SK-N-DZ (cell line): ENCODE results near the gene MAML3.

Experiments
- DNase-seq: peaks from one replicate; pipeline ENCODE4 v3.0.0-alpha.2; 2015; ENCODE audit warnings: low spot score

The MAML3 gene

DNA sequence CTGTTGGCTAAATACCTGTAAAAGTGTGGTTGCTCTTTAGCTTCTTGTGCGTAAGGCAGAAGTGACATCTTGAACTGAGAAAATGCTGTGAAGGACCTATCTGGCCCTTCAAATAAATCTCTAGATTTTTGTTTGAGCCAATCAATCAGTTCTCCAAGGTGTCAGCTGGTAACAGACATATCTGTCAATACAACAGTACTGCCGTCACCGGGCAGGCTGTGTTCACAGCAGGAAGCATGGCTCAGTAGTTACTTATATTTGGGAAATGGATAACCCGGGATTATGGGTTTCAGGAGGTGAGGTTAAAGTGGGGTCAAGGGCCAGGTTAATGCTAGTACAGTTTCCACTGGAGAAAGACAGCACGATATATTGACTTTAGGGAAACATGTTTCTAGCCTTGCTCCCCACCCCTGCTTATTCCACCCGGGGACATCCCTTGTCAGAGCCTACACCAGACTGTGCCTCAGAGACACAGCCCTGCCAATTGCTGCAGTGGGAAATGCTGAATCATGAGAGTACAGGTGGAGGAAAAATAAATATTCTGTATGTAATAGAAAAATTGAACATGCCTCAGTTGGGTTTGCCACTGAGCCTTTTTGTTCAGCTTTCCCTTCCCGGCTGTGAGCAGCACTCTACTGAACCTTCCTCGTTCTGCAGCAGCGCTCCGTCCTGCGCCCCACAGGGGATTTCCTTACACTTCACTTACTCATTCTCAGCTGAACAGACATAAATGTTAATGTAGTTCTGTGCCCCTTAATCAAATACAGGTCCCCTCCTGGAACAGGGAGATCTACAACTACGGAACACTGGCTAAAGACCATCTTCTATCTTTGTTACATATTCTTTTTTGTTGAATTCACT, 367.3 kb downstream of the MAML3 start:
- peak; percentile 44 for DNase-seq

DNA sequence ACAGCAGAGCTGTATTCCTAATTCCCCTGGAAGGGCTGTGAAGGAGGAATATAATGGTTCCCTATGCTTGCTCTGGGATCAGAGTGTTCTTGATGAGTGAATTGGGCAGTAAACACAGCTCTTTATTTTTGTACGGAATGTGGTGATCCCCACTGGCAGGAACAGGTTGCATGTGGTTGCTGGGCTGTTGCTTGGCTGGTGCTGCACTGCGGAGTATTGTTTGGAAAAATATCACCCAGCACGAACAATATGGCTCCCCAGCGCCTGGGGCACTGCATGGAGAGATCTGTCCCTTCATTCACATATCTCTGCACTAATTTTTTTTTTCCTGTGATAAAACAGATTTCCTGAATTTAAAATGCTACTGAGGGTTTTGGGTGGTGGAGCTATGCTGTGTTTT, 368.6 kb downstream of the MAML3 start:
- DNase-seq = no peak

DNA sequence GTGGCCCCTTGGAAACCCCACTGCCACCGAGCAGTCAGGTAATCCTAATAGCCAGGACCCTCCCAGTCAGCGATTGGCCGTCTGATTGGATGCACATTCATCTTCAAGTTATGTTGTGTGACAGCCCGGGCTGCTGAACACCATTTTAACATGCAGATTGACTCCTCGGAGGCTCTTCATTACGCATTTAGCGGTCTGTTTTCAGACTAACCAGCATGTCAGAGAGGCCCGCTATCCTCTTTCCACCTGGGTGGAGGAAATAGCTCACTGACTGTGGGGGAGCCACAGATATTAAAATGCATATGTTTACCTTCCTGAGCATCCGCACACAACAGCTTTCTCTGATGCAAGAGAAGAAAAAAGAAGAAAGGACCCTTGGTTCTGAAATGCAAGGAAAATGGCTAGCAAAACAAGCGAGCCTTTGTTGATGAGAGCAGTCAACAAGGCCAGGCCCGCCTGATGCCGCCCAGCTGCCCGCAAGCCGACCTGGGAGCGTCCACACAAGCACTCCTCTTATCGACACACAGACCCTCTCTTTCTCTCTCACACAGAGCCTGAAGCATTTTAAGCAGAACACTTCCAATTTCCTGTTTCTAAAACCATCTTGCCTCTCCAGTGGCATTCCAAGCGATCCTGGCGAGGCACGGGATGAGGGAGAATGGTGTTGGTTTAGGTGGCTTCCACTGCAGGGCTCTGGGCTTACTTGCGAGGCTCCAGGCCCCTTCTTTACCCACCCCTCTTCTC, 370.1 kb downstream of the MAML3 start:
- no peak for DNase-seq

DNA sequence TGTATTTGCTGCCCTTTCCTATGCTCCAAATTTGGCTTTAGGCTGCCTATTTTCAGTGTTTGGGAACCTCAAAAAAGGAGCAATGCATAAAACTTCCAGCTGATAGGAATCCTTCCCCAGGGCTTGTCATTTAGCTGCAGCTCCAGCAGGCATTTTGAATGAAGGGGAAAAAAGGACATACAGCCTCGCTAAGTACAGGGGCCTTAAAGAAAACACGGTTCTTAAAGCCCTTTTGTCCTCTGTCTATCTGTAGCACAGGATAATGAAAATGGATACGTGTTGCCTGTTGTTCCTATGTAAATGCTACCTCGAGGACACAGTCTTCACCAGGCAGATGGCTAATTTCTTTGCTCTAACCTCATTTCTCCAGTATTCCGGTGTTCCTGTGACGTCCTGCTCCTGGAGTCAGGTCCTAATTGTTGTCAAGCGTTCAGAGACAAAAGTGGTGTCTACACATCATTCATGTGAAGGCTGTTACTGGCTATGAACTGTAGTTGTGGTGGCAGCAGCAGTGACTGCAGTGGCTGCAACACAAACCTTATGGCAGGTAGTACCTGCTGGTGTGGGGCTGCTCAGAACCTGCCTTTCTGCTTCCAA, 371.0 kb downstream of the MAML3 start:
- DNase-seq = no peak

DNA sequence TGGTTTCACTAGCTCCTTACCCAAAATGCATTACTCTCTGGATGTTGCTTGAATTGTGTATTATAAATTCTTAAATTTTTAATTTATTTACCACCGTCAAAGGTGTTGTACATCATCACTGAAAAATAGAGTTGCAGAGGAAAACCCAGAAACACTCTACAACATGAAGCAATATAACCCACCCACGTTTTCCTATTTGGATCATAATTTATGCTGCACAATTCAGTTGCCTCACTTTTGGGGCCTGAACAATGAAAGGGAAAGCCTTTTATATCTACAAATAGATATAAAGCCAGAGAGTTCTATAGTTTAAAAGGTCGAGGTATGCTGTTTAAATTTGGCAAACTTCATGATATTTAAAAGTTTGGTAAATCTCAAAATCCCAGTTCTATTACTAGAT, 372.9 kb downstream of the MAML3 start:
- DNase-seq = no peak

DNA sequence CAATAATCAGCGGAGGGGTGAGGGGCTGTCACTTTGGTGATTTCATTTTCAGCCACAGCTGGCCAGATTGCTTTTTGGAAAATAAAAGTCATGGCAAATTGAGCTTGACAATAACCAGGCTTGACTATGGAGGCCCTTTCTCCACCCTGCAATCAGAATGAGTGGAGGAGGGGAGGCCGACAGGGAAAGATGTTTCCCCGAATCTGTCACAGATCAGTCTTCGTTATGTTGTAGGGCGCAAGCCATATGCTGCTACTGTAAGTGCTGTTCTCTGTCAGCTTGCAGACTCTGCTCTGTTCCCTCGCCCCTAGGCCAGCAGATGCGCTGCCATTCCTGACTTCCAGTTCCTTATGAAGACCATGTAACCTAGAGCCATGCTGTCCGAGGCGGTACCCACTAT, 374.3 kb downstream of the MAML3 start:
- DNase-seq = peak; percentile 99

DNA sequence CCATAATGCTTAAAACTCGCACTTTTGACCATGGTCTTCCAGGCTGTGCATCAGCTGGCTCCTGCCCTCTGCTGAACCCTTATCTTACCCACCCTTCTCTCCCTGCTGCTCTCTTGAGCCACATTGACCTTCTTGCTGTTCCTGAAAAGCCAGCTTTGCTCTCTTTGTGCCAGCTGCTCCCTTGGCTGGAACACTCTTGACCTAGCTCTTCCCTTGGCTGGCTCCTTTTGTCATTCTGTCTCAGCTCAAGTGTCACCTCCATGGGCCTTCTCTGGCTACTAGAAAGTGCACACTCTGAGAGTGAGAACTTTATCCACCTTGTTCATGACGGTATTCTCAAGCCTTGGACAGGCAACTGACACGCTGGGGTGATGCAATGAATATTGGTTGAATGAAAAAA, 376.2 kb downstream of the MAML3 start:
- no peak for DNase-seq

DNA sequence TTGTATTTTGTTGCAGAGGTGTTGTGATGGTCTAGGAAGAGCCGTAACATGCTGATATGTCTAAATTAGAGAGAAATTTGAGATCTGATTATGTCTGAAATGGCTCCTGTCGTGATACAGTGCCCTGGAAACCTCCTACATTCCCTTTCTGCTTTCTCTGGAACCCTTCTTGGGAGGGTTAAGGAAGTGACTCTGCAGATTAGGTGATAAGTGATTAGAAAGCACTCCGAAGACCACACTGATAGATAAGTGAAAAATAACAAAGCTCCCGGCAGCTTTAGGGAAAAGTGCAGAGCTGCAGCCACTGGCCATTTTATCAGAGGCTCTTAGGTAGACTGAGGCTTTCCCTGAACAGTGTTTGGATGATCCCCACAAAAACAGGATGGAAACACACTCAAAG, 377.7 kb downstream of the MAML3 start:
- DNase-seq = peak; percentile 57

DNA sequence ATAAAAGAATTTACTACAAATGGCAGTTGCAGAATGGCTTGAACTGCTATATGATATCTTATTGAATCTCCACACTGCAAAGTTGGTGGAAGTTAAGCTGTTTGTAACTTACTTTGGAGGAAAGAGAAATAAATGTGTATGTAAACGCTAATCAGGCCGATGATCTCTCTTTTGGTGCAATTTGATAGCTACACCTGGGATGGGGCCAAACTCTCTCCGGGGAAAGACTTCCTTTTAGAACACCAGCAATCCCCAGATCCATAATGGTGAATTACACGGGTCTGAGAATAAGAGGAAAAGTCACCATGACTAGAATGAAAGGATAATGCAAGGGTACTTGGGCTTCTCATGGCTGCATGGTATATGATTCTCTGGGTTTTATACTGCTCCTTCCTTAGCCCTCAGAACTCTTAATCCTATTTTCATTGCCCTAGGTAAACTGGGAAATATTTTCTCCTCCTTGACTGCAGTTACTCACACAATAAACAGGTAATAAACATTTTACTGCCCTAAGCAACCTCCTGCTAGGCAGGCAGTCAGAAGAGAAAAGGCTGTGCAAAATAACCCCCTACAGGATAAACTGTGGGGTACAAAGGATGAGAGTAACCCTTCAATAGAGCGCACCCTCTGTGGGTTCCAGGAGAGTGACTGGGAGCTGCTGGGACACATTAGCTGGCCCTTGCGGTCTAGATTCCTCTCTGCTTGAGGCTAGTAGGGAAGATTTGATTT, 379.1 kb downstream of the MAML3 start:
- no peak for DNase-seq

DNA sequence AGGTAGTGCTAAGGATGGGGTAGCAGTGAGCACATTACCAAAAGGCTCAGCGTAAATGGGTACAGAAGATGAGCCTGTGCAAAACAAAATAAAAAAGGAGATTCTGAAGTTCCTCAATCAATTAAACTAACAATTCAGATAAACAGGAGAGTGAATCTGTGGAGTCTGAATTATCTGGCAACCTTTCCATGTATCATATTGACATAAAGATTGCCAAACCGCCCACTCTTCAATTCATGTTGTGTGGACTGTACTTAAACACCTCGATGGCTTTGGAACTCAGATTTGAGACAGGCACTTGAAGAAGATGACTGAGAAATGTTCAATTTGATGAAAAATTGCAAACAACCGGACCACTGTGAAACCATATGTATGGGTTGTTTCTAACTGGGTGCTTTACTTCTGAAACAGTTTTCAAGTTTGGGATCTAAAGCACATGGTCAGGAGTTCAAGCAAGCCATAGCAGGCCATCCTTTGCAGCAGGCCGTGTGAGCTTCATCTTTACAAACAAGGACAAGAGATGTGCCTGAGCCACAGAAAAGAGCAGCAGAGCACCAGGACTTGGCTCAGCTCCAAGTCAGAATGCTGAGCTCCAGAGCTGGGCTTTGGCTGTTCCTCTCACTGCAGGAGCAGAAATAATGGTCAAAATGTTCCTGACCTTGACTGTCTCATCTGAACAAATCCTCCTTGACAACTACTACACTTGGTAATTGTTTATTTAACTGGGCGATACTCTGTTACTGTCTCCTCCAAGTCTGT, 380.2 kb downstream of the MAML3 start:
- no peak for DNase-seq

DNA sequence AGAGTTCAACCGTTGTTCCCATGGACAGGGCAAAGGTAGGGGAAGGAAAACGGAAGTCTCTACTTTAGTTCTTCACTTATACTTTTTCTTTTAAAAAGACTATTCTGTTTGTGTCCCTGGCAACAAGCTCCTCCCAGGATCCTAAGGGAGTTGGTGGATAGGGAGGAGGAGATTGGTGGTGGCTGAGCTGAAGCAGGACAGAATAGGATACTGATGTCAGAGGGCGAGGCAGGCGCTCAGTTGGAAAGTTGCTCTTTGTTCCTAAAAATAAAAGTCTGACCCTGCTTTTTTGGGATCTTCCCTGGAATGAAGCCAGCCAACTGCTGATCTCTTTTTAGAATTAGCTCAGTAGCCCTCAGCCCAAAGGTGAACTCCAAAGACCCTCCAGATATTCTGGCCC, 383.6 kb downstream of the MAML3 start:
- DNase-seq = no peak

DNA sequence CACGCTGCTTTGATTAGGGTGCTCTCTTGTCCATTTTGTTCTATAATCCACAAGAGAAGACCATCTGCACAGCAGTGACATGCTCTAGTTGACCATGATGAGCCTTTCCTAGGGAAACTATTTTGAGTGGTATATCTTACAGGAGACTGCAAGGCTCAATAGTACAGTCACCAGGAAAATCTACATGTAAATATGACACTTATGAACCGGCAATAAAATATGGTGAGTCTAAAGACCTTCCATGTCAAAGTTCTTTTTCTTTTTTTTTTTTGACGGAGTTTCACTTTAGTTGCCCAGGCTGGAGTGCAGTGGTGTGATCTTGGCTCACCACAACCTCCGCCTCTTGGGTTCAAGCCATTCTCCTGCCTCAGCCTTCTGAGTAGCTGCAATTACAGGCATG, 384.6 kb downstream of the MAML3 start:
- no peak for DNase-seq

DNA sequence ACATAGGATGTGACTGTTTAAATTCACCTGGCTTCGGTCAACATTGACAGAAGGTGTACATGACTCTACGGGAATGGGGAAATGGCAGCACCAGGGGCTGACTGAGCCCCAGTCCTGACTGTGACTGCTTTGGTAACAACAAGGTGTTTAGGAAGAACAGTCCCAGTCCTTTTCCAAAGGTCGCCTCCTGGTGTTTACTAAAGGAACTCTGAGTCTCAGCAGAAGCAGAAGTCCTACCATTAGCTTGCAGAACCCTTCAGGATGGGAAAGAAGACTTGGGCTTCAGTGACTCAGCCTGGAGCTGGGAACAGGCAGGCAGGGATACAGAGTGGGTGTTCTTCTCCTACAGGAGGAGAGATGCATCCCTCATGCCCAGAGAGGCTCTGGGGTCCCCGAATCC, 385.1 kb downstream of the MAML3 start:
- DNase-seq = no peak

DNA sequence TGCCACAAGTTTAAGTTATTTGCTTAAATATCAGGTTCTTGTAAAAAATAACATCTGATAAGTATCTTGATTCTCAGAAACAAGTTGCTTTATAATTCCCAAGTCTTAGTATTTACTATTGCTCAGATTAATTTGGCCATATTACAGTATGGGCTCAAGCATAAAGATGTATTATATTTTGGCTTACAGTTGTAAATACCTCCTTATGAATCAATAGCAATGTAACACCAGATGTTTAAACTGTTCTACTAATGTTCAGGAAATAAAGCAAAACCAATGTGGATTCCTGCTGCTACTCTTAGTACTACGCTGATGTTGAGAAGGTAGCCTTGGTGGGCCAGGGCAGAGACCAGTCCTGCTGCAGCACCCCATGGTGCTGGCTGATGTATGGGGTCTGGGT, 385.6 kb downstream of the MAML3 start:
- DNase-seq = no peak

DNA sequence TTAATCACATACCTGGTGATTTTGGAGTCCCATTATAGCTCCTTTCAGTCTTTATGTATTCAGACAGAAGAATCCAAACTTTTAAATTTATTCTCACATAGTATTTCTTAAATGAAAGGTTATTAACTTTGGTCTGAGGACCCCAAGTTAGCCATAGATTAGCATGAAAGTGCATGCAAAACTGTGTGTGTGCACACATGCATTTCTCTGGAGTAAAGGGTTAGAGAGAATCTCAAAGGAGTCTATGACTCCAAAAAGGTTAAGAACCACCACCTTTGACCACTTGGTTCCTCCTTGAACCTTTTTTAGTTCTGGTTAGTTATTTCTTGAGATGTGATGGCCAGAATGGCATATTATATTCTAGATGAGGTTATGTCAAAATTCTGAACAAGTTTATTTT, 386.4 kb downstream of the MAML3 start:
- no peak for DNase-seq

DNA sequence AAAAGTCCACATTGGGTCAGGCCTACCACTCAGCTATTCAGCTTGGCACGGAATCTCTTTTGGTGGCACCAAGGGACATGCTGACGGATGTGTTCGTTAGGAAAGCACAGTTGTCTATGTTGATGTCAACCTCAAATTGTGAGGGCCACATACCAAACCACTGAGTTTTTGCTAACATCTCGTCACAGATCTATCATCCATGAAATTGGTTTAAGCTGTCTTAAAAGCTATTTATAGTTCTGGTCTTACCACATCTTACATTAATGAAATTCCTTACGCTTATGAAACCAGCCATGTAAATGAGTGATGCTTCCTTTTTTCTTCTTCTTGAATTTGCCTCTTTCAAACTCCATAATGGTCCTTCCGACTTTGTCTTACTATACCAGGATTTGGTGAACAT, 386.8 kb downstream of the MAML3 start:
- no peak for DNase-seq

DNA sequence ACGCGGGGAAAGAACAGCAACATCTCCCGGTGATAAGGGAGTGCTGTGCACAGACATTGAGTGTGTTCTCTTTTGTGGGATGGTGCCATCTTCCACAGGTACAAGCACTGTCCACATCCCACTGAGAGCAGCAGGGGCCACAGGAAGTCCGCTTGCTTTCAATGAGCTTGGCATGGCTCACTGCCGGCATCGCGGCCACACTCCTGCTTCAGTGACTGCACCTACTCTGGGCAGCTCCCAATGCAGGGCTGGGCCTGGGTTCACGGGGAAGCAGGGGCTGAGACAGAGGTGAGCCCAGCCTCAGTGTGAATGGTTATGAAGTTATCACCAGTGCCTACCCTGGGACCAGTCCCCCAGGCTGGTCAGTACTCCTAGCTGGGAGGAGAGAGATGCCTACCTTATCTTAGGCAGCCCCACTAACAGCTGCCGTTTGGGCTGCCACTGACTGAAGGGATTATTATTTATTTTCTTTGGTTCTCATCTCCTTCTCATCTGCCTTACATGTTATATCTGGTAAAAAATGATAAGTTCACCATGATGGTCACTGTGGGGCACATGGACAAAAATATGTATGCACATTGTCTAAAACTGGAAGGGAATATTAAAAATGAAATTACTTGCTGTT, 389.2 kb downstream of the MAML3 start:
- DNase-seq = no peak

DNA sequence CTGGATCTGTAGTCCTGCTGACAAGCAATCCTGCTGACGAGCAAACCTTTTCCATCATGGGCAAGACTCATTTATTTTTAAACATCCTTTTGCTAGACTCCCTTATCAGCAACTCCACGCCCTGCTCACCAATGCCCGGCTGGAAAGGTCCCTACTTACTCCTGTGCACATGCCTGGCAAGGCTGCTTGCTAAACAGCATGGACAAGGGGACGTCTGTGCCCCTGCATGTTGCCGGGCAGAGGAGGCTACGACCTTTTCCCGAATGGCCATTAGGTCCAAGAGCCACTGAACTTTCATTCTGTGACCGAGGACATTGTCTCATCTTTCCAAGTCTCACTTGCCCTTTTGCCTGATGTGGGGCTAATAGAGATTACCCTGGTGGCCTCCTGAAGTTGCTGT, 389.8 kb downstream of the MAML3 start:
- no peak for DNase-seq

DNA sequence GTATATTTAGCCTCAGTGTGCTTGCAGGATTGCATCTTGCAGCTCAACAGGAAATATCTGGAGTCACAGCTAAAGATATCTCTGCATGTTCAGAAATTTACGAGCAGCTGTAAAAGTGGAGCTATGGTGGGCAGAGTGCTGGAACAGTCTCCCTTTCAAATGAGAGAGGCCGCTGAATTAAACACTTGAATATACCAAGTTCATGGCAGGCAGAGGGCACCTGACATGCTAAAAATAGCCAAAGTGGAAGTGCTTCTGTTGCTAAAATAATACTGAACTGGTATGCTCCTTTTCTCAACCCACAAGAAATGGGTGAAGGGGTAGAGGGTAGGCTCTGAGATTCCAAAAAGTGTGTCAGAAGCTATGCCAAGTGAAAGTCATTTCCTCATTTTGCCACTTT, 390.3 kb downstream of the MAML3 start:
- no peak for DNase-seq

DNA sequence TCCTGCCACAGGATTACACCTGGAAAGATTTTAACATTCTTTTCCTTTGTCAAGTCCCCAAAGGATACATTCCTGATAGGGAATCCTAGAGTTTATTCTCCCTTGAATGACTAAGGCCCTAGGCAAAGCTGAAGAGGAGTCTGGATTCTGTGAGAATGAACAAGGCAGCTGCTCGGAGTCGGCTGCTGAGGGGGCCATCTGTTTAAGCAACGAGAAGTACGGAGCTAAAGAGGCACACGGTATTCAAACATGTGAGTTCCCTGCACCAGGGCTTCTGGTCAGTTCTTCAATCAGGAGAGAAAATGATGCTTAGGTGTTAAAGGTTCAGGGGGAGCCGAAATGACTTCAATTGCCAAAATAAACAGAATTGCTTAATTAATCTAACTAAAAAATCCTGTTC, 390.8 kb downstream of the MAML3 start:
- DNase-seq = peak; percentile 39

DNA sequence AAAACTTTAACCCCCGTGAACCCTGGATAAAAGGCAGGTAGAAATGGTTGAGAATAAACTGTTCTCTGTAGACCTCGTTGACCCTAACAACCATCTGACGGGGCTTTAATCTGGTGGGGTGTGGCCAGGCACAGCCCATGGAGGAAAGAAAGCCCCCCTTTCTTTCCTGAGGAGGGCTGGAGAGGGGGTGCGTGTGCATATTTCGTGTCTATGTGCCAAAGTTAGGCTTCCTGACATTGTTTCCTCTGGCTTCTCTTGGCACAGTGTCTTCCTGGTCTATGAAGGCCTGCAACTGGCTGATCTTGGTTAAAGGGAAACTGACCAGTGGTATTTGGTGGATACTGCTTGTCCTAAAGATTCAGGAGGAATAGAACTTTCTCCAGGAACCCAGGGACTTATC, 391.3 kb downstream of the MAML3 start:
- no peak for DNase-seq
